ENCODE results near the gene IGFN1.

- TF ChIP-seq EZH2 (IDR thresholded peaks at IDR 0.05; ENCODE audit: low read depth, low read length, severe bottlenecking), result no peak
- TF ChIP-seq KDM1A (IDR thresholded peaks at IDR 0.05; ENCODE audit: borderline replicate concordance, low read length), result no peak
- no peak for TF ChIP-seq EP300 (IDR thresholded peaks at IDR 0.05; ENCODE audit: borderline replicate concordance in 1 of 2, low read depth in 2 of 2, low read length in 2 of 2)
- TF ChIP-seq CBX8 (IDR thresholded peaks at IDR 0.05; ENCODE audit: borderline replicate concordance, low read depth, low read length), result no peak
Measured at GRCh38 chr1:201264072-201264471, 73.4 kb downstream of the IGFN1 start.

Data from H1 (cell line).